Mucosa of stomach (tissue), 1 donor: ENCODE measurements around the gene DCLK1.

Source experiments
- H3K27me3 ChIP-seq: one replicate; pipeline ENCODE4 v1.7.0; 2013; ENCODE audit warnings: mild to moderate bottlenecking, low read length; ENCODE audit not compliant: control insufficient read depth, insufficient read depth
- H3K36me3 ChIP-seq: one replicate; pipeline ENCODE4 v1.7.0; 2013; ENCODE audit warnings: low read length; ENCODE audit not compliant: control insufficient read depth, insufficient read depth
- H3K4me1 ChIP-seq: one replicate; pipeline ENCODE4 v1.7.0; 2013; ENCODE audit warnings: mild to moderate bottlenecking, low read length; ENCODE audit not compliant: control insufficient read depth, insufficient read depth
- H3K4me3 ChIP-seq: one replicate; pipeline ENCODE4 v1.7.0; 2013; ENCODE audit warnings: low read length
- H3K9ac ChIP-seq: one replicate; pipeline ENCODE4 v1.7.0; 2013; ENCODE audit warnings: mild to moderate bottlenecking, low read length, moderate library complexity
- H3K9me3 ChIP-seq: one replicate; pipeline ENCODE4 v1.7.0; 2013; ENCODE audit warnings: mild to moderate bottlenecking, low read length, moderate library complexity; ENCODE audit not compliant: control insufficient read depth
- donor health status: Pancreatic carcinoma.

Gene DCLK1

DNA sequence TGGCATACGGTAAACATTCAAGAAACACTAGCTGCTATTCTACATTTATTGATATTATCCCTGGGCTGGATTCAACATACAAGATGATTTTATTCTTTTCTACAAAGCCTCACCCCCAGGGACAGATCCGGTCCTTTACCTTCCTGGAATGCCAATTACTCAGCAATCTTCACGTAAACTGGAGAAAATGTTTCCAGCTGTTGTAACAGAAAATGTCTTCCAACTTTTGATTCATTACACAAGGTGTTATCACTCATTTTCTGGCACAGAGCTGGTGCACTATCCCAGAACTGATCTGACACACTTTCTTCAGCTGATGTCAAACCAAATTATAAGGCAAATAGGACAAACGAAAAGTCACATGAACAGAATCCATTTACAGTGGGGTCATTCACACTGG lies 33.1 kb downstream of the DCLK1 start:
- H3K4me1 ChIP-seq: no peaks in the 10 kb centered on the region
- H3K4me3 ChIP-seq: no peak overlapping the region
- no peaks in the 10 kb centered on the region for H3K9me3 ChIP-seq
- no peaks in the 10 kb centered on the region for H3K36me3 ChIP-seq
- no peaks in the 10 kb centered on the region for H3K27me3 ChIP-seq
- no peak overlapping the region for H3K9ac ChIP-seq

GRCh38 chr13:36096461-36097416 lies 34.4 kb downstream of the DCLK1 start:
- Histone ChIP-seq H3K36me3 (no peaks in the 10 kb centered on the region), H3K9ac (no peak overlapping the region), H3K4me1 (no peaks in the 10 kb centered on the region), H3K9me3 (no peaks in the 10 kb centered on the region), H3K4me3 (no peak overlapping the region), H3K27me3 (no peaks in the 10 kb centered on the region)

DNA sequence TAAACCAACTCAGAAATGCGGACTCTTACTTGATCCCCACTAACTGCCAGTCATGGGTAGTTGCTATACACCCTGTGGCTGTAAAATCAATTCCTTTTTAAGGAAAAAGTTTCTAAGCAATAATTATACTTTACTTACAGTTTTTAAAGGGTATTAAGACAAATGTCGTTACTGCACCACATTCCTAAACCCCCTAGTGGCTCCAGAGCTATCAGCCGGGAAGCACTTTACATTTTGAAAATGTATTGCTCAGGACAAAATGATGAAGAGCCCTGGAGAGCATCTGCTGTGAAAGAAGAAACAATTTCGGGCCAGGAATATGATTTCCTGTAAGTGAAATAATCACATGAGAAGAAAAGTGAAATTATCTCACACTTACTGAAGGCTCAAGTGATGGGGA lies 36.7 kb downstream of the DCLK1 start:
- Histone ChIP-seq H3K9me3 (no peaks in the 10 kb centered on the region), H3K4me3 (no peak overlapping the region), H3K36me3 (no peaks in the 10 kb centered on the region), H3K4me1 (no peaks in the 10 kb centered on the region), H3K27me3 (no peaks in the 10 kb centered on the region), H3K9ac (no peak overlapping the region)

- Histone ChIP-seq H3K4me3 (no peak overlapping the region), H3K9ac (no peak overlapping the region), H3K4me1 (no peaks in the 10 kb centered on the region), H3K9me3 (no peaks in the 10 kb centered on the region), H3K36me3 (no peaks in the 10 kb centered on the region), H3K27me3 (no peaks in the 10 kb centered on the region)
Observed at GRCh38 chr13:36090592-36090991, 40.6 kb downstream of the DCLK1 start.

- H3K4me1 ChIP-seq: no peaks in the 10 kb centered on the region
- H3K27me3 ChIP-seq: no peaks in the 10 kb centered on the region
- H3K4me3 ChIP-seq: no peak overlapping the region
- no peaks in the 10 kb centered on the region for H3K36me3 ChIP-seq
- no peaks in the 10 kb centered on the region for H3K9me3 ChIP-seq
- no peak overlapping the region for H3K9ac ChIP-seq
Observed at GRCh38 chr13:36089130-36089647, 42.0 kb downstream of the DCLK1 start.

DNA sequence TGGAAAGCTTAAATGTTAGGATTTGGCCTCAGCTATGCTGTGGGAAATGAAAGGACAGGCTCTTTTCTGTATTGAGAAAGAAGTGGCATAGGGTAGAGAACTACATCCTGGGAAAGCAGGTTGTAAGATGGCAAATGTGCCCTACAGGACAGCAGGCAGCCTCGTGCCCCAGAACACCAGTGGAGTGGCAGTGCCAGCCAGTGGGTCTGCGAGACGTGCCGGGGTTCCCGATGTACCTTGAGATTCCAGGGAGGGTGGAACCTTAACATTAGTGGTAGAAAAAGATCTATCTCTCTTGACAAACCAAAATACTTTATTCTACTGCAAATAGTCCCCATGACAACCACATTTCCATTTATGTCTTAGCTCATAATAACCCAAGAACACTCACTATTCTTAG lies 42.7 kb downstream of the DCLK1 start:
- no peaks in the 10 kb centered on the region for H3K36me3 ChIP-seq
- no peaks in the 10 kb centered on the region for H3K27me3 ChIP-seq
- H3K9ac ChIP-seq: no peak overlapping the region
- no peaks in the 10 kb centered on the region for H3K4me1 ChIP-seq
- H3K9me3 ChIP-seq: no peaks in the 10 kb centered on the region
- H3K4me3 ChIP-seq: no peak overlapping the region

DNA sequence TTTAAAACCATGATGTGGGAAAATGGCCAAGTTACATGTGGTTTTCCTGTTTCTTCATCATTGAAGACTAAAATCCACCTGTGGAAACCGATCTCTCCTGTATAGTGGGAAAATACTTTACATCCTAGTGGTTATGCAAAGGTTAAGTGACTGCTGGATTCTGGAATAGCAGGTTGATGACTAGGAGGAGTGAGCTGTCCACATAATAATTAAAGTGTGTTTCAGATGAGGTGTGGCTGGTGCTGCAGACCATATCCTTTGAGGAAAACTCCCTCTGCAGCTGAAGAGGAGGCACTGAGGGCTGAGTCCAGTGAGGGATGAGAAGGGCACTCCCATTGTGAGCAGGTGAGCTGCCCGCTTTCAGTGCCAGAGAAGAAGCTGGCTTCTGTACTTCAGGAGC lies 43.2 kb downstream of the DCLK1 start:
- Histone ChIP-seq H3K27me3 (no peaks in the 10 kb centered on the region), H3K4me3 (no peak overlapping the region), H3K4me1 (no peaks in the 10 kb centered on the region), H3K36me3 (no peaks in the 10 kb centered on the region), H3K9me3 (no peaks in the 10 kb centered on the region), H3K9ac (no peak overlapping the region)

DNA sequence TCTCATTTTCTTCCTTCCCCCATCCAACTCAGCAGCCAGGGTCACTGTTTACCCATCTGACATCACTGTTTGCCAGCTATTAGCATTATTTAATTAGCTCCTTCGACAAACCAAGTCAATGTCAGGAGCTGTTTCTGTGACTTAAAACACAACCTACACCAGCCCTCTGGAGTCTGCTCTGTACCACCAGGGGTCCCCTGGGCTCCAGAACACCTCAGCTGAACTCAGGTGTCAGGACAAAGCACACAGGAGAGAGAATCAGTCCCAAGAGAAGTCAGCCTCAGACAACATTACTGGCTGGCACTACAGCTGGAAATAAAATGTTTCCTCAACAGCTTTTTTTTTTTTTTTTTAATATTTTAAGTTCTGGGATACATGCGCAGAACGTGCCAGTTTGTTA lies 45.1 kb downstream of the DCLK1 start:
- H3K27me3 ChIP-seq: no peaks in the 10 kb centered on the region
- H3K36me3 ChIP-seq: no peaks in the 10 kb centered on the region
- no peak overlapping the region for H3K9ac ChIP-seq
- H3K4me3 ChIP-seq: no peak overlapping the region
- H3K9me3 ChIP-seq: no peaks in the 10 kb centered on the region
- no peaks in the 10 kb centered on the region for H3K4me1 ChIP-seq

- no peaks in the 10 kb centered on the region for H3K9me3 ChIP-seq
- no peaks in the 10 kb centered on the region for H3K27me3 ChIP-seq
- no peaks in the 10 kb centered on the region for H3K36me3 ChIP-seq
- H3K9ac ChIP-seq: no peak overlapping the region
- H3K4me3 ChIP-seq: no peak overlapping the region
- H3K4me1 ChIP-seq: no peaks in the 10 kb centered on the region
Observed at GRCh38 chr13:36084131-36084530, 47.1 kb downstream of the DCLK1 start.

DNA sequence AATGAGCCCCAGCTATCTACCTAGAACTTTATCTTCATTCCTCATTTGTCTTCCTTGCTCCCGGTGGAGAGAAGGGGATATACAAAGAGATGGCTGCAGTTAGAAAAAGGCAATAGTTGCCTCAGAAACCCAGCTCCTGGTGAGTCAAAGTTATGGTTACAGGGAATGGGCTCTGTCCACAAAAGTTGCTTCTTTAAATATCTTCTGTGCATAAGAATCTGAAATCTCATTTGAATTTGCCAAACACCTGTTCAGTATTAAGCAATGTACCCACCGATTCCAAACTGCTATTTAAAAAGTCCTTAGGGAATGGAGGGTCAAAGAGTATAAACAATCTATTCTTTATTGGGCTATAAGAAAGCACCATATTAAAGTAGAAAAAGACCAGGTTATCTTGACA lies 48.4 kb downstream of the DCLK1 start:
- Histone ChIP-seq H3K9ac (no peak overlapping the region), H3K9me3 (no peaks in the 10 kb centered on the region)

DNA sequence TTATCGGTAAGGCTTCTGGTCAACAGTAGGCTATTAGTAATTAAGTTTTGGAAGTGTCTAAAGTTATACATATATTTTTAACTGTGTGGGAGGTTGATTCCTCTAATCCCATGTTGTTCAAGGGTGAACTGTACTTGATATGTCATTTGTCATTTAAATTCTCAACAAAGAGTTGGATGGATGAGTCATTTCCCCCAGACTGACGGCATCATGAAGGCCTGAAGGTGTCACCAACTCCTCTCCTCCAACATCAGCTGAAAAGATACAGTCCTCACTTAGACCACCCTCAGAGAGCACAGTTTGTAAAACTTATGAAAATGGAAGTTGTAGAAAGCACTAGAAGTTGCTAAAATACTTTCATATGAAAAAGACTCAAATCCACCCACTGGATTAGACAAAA lies 48.8 kb downstream of the DCLK1 start:
- Histone ChIP-seq H3K4me1 (no peaks in the 10 kb centered on the region), H3K27me3 (no peaks in the 10 kb centered on the region), H3K9me3 (no peaks in the 10 kb centered on the region), H3K36me3 (no peaks in the 10 kb centered on the region), H3K9ac (no peak overlapping the region), H3K4me3 (no peak overlapping the region)

More for the DNA sequence above, 48.4 kb downstream of the DCLK1 start:
- Histone ChIP-seq H3K36me3 (no peaks in the 10 kb centered on the region), H3K27me3 (no peaks in the 10 kb centered on the region), H3K4me3 (no peak overlapping the region), H3K4me1 (no peaks in the 10 kb centered on the region)

DNA sequence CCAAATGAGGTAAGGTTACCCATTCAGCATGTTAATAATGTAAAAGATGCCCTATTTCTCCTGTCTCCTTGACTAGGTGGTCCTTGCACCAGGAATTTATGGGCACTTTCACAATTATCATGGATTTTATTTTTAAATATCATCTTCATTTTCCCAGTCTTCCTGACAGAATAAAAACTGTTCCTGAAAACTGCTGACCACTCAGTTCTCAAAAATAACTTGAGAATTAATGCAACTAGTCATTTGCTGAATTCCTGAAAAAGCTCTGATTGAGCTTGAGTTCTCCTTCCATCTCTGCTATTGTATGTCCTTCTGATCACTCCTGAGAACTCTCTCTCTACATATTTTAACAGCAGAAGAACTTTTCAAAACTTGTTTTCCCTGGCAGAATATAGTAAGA lies 55.0 kb downstream of the DCLK1 start:
- Histone ChIP-seq H3K4me3 (no peak overlapping the region), H3K36me3 (no peaks in the 10 kb centered on the region), H3K9ac (no peak overlapping the region), H3K4me1 (no peaks in the 10 kb centered on the region), H3K27me3 (no peaks in the 10 kb centered on the region), H3K9me3 (no peaks in the 10 kb centered on the region)
